Common myeloid progenitor, CD34-positive (primary cell): ENCODE measurements around the gene CELF2.

Source experiments
- CTCF ChIA-PET: fragments of 350-600 bp; sonication (Branson Sonifier 250); formaldehyde crosslinking; loops from one replicate; lab custom pipeline; 2021; ENCODE audit warnings: antibody characterized with exemption; lab: Charles Lee
- POLR2A ChIA-PET: fragments of 350-600 bp; sonication (Branson Sonifier 250); formaldehyde crosslinking; loops from one replicate; lab custom pipeline; 2021; ENCODE audit warnings: antibody characterized with exemption; lab: Charles Lee
- DNase-seq, 3 donors: peaks; one replicate each; pipeline versions ENCODE4 v3.0.0 to v3.0.0-alpha.2; 2013
- H3K27ac ChIP-seq, 2 experiments: 1 replicate in 1 of 2; 2 replicates in 1 of 2; pipeline ENCODE4 v1.7.0; 2013; ENCODE audit warnings: inconsistent platforms in 2 of 2, low read length in 2 of 2, mild to moderate bottlenecking in 2 of 2, low read depth in 1 of 2, moderate library complexity in 1 of 2; ENCODE audit not compliant: severe bottlenecking in 2 of 2, insufficient read depth in 1 of 2, poor library complexity in 1 of 2
- H3K27me3 ChIP-seq, 5 experiments: replicated peaks in 2 of 5; 1 replicate in 3 of 5; 2 replicates in 2 of 5; pipeline versions ENCODE4 v1.6.1 to v1.7.0; 2013; ENCODE audit warnings: low read length in 4 of 5, mild to moderate bottlenecking in 2 of 5, moderate library complexity in 2 of 5, inconsistent platforms in 1 of 5; ENCODE audit not compliant: insufficient read depth in 5 of 5, control insufficient read depth in 4 of 5
- H3K36me3 ChIP-seq, 4 experiments: 1 replicate in 2 of 4; 2 replicates in 2 of 4; pipeline versions ENCODE4 v1.6.1 to v1.7.0; 2013; ENCODE audit warnings: low read length in 3 of 4, control low read depth in 1 of 4, mild to moderate bottlenecking in 1 of 4; ENCODE audit not compliant: control insufficient read depth in 4 of 4, insufficient read depth in 4 of 4
- H3K4me1 ChIP-seq, 4 experiments: 1 replicate in 3 of 4; 2 replicates in 1 of 4; pipeline versions ENCODE4 v1.6.1 to v1.7.1; 2013; ENCODE audit warnings: low read length in 3 of 4, mild to moderate bottlenecking in 3 of 4, control low read depth in 1 of 4, inconsistent platforms in 1 of 4, moderate library complexity in 1 of 4; ENCODE audit not compliant: control insufficient read depth in 4 of 4, insufficient read depth in 4 of 4; ENCODE audit errors: control extremely low read depth in 1 of 4
- H3K4me3 ChIP-seq, 7 experiments: 1 replicate in 4 of 7; 2 replicates in 3 of 7; pipeline versions ENCODE4 v1.5.1 to v1.7.0; 2013; ENCODE audit warnings: mild to moderate bottlenecking in 7 of 7, low read length in 6 of 7, moderate library complexity in 6 of 7, inconsistent platforms in 2 of 7, low read depth in 2 of 7, control low read depth in 1 of 7; ENCODE audit not compliant: insufficient read depth in 4 of 7, control insufficient read depth in 1 of 7; ENCODE audit errors: extremely low read depth in 1 of 7
- H3K9me3 ChIP-seq, 5 experiments: 1 replicate in 4 of 5; 2 replicates in 1 of 5; pipeline versions ENCODE4 v1.6.1 to v1.7.1; 2013; ENCODE audit warnings: low read length in 4 of 5, mild to moderate bottlenecking in 2 of 5, inconsistent platforms in 1 of 5, low read depth in 1 of 5, moderate library complexity in 1 of 5; ENCODE audit not compliant: control insufficient read depth in 4 of 5, insufficient read depth in 2 of 5; ENCODE audit errors: control extremely low read depth in 1 of 5
- WGBS: methylation state at CpG from one replicate; pipeline ENCODE4 v1.1.5; 2013; ENCODE audit not compliant: insufficient coverage; 5-methylcytosine and 5-hydroxymethylcytosine counted together

The CELF2 gene

DNA sequence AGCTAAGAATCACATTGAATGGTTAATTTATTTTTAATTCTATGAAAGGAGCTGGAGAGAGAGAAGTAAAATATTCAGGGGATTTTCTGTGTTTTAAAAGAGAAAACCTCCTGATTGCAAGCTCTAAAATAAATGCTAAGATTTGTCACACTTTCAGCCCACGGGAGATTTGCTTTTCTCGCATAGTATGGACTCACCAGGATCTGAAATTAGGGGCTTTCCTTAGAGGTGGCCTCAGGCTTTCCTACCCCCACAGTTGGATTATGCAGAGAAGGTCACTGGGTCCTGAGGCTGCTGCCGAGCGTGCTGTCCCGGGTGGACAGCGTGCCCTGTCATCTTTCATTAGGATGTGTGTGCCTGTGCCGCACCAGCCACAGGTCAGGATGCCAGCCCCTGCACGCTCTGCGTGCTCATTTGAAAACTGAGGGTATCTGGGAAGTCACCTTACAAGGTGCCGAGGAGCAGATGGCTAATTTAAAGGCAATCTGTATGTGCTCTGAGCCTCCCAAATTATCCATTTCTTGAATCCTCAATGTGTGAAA is 258.8 kb downstream of the CELF2 start:
- WGBS = over 99% methylated on average over 10 of the region's 10 CpGs

DNA sequence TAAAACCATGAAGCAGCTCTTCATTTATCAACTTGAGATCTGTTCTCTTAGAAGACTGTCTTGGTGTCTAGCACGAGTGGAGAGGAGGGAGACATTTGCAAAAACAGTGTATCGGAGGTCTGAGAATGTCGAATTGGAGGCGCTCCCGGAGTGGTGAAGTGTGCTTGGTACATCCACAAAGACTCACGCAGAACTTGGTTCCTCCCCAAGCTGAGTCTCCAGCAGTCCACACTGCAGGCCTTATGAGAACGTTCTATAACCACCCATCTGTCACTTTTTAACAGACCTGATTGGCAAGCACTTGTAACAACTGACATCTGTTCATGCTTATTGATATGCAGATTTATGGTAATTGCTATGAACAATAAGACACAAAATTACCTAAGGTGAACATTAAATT is 261.6 kb downstream of the CELF2 start:
- ChIA-PET POLR2A (no interaction called here), CTCF (interaction anchor here (0.8 kb wide), 1 partner anchor 11 kb away, joined by 5 read pairs; no protein-coding TSS in a partner anchor)
- Histone ChIP-seq H3K36me3 (peaks cover 39 to 94% (median 71%) of the 10 kb centered on the region in 4 experiments), H3K4me3 (no peak overlapping the region), H3K4me1 (no peaks in the 10 kb centered on the region), H3K27me3 (no peaks in the 10 kb centered on the region), H3K27ac (no peak overlapping the region), H3K9me3 (no peaks in the 10 kb centered on the region)
- 95% methylated on average over 5 of the region's 7 CpGs for WGBS
- DNase-seq = no peak

More for the DNA sequence above, 258.8 kb downstream of the CELF2 start:
- Histone ChIP-seq H3K27me3 (no peaks in the 10 kb centered on the region), H3K36me3 (peaks cover 44 to 99% (median 76%) of the 10 kb centered on the region in 4 experiments), H3K4me1 (no peaks in the 10 kb centered on the region), H3K9me3 (no peaks in the 10 kb centered on the region), H3K4me3 (no peak overlapping the region), H3K27ac (no peak overlapping the region)
- POLR2A ChIA-PET = no interaction called here
- CTCF ChIA-PET = no interaction called here
- DNase-seq = no peak

DNA sequence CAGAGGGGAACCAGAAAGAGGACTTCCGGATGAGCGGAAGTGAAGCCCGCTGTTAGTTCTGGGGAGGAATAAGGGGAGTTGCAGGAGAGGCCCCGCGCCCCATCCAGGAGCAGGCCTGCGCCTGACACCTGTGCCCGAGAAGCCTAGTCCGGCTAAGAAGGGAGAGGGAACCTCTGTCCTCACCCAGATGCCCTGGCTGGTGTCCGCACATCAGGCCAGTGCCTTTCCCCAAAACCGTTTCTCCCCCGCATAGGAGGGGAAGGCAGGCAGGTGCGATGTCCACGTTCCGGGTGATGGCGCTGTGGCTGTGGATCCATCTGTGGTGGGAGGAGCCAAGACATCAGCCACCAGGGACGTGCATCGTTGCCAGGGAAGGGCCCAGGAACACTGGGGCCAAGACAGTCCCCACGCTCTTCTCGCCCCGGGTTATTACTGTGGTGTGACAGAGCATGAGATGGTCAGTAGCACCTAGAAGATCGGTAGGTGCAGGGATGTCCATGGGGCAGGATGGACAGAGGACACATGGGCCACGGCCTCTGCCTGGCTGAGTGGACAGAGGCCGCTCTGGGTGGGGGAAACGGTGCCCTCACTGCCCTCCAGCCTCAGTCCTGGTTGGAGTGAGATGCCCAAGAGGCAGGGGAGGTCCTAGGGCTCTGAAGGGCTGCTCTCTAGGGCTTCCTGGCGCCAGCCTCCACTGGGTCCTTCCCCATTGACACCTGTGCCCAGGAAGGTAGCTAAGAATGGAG is 262.7 kb downstream of the CELF2 start:
- ChIA-PET POLR2A (no interaction called here), CTCF (no interaction called here)
- 96% methylated on average over 19 of the region's 25 CpGs for WGBS
- Histone ChIP-seq H3K4me1 (no peaks in the 10 kb centered on the region), H3K27ac (no peak overlapping the region), H3K9me3 (no peaks in the 10 kb centered on the region), H3K27me3 (no peaks in the 10 kb centered on the region), H3K4me3 (no peak overlapping the region), H3K36me3 (peaks cover 39 to 94% (median 71%) of the 10 kb centered on the region in 4 experiments)
- DNase-seq = no peak

DNA sequence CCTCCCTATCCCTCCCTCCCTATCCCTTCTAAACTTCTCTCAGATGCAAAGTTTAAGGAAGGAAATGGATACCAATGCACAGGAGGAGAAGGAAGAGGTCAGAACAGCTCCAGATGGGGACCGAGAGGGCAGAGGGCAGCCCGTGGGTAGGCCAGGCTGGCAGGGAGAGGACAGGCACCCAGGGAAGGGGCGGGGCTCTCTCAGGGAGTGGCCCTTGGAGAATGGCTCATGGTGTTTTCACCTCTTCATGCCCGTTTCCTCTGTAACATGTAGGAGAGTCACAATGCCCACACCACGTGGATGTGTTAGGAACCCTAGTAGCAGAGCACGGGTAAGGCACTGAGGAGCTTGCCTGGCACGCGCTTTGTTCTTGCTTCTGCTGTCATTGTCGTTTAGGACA is 264.5 kb downstream of the CELF2 start:
- Histone ChIP-seq H3K4me3 (no peak overlapping the region), H3K4me1 (no peaks in the 10 kb centered on the region), H3K9me3 (no peaks in the 10 kb centered on the region), H3K27ac (no peak overlapping the region), H3K36me3 (peaks cover 31 to 93% (median 67%) of the 10 kb centered on the region in 4 experiments), H3K27me3 (no peaks in the 10 kb centered on the region)
- CTCF ChIA-PET = no interaction called here
- no peak for DNase-seq
- WGBS = 92% methylated on average over 9 of the region's 9 CpGs
- POLR2A ChIA-PET = no interaction called here

DNA sequence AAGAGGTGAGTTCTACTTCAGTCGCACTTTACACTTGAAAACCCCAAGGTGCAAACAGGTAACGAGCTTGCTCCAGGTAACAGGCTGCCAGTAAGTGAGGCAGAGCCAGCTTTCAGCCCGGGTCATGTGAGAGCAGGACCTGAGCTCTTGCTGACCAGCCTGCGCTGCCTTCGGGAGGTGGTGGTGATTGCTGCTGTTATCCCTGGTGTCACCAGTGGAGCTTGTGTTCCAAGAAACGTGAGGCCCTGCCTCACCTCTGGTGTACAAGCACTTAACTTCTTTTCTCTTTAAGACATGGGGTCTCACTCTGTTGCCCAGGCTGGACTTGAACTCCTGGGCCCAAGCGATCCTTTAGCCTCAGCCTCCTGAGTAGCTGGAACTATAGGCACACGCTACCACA is 265.0 kb downstream of the CELF2 start:
- no peak for DNase-seq
- POLR2A ChIA-PET = no interaction called here
- Histone ChIP-seq H3K27me3 (no peaks in the 10 kb centered on the region), H3K27ac (no peak overlapping the region), H3K4me3 (no peak overlapping the region), H3K36me3 (peaks cover 31 to 92% (median 67%) of the 10 kb centered on the region in 4 experiments), H3K4me1 (no peaks in the 10 kb centered on the region), H3K9me3 (no peaks in the 10 kb centered on the region)
- CTCF ChIA-PET = no interaction called here
- 99% methylated on average over 6 of the region's 8 CpGs for WGBS

DNA sequence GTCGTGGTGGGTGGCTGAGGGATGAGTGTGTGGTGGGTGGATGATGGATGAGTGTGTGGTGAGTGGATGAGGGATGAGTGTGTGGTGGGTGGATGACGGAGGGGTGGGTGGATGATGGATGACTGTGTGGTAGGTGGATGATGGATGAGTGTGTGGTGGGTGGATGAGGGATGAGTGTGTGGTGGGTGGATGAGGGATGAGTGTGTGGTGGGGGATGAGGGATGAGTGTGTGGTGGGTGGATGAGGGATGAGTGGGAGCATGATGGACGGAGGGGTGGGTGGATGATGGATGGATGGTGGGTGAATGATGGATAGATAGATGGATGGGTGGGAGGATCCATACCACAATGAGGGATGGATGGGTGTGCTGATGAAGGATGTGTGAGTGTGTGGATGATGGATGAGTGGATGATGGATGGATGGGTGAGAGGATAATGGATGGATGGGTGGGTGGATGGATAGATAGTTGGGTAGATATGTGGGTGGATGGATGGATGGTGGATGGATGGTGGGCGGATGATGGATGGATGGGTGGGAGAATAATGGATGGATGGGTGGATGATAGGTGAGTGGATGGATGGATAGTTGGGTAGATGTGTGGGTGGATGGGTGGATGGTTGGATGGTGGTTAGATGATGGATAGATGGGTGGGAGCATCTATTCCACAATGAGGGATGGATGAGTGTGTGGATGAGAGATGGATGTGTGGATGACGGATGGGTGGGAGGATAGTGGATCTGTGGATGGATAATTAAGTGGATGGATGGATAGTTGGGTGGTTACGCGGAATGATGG is 266.8 kb downstream of the CELF2 start:
- ChIA-PET CTCF (no interaction called here), POLR2A (no interaction called here)
- Histone ChIP-seq H3K36me3 (peaks cover 35 to 93% (median 70%) of the 10 kb centered on the region in 4 experiments), H3K4me3 (no peak overlapping the region), H3K4me1 (no peaks in the 10 kb centered on the region), H3K27ac (no peak overlapping the region), H3K9me3 (no peaks in the 10 kb centered on the region), H3K27me3 (no peaks in the 10 kb centered on the region)
- peak in 2 of 3 donors; percentile 41 to 49 for DNase-seq
- 95% methylated on average over 4 of the region's 7 CpGs for WGBS

DNA sequence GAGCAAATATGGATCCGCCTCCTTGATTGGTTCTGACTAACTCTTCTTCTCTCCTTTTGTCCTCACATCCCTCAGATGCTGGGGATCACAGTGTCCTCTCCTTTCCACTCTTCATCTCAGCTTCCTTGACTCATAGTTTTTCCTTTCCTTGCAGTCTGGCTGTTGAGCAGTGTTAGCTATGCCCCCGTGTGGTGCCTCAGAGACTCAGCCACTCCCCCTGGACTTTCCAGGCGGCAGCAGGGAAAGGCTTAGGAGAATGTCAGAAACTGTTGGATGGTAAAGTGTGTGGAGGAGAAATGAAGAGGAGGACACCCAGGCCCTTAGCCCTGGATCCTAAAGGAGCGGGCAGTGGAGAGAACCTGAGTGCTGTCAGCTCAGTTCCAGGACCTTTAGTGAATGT is 267.5 kb downstream of the CELF2 start:
- Histone ChIP-seq H3K27me3 (no peaks in the 10 kb centered on the region), H3K27ac (no peak overlapping the region), H3K4me3 (no peak overlapping the region), H3K9me3 (no peaks in the 10 kb centered on the region), H3K36me3 (peaks cover 33 to 93% (median 71%) of the 10 kb centered on the region in 4 experiments), H3K4me1 (no peaks in the 10 kb centered on the region)
- WGBS = 80% methylated on average over 2 of the region's 4 CpGs
- POLR2A ChIA-PET = interaction anchor here (0.7 kb wide), 1 partner anchor 23 kb away, joined by 7 read pairs; no protein-coding TSS in a partner anchor
- CTCF ChIA-PET = no interaction called here
- DNase-seq = no peak
